Measurements from ENCODE around the gene PHOX2A. TPM values are rescaled to one million over a fixed set of nuclear protein-coding genes. Genes with fewer than 3 reads are reported as not detected.

PHOX2A gene
- total RNA-seq, 1 donor, result not detected

DNA sequence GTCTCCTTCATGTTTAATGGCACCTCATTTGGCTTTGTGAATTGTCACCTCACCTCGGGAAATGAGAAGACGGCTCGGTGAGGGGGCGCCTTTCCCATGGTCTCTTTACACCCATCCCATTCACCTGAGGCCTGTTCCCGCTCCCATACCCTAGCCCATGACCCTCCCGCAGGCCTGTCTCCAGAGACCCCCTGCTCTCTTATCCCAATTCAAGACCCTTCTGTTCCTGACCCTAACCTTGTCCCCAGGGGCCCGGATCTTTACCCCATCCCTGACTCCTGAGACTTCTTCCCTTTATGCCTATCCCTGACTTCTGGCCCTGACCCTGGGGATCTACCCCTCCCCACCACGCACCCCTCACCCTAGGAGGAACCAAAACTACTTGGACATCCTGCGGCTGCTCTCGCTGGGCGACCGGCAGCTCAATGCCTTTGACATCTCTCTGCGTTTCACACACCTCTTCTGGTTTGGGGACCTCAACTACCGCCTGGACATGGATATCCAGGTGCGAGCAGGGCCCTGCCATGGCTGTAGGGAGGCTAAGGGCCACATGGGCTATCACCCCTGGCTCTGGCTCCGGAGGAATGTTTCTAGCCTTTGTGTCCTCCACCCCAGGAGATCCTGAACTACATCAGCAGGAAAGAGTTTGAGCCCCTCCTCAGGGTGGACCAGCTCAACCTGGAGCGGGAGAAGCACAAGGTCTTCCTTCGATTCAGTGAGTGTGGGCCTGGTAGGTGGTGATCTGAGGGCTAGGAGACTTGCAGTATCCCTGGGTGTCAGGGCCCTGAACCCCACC lies 11.5 kb downstream of the PHOX2A start:
- no peaks in the 10 kb centered on the region for H3K4me1 ChIP-seq (ENCODE audit: insufficient read depth, low read length)
- no peak overlapping the region for H3K4me3 ChIP-seq (ENCODE audit: low read length)
- no peaks in the 10 kb centered on the region for H3K9me3 ChIP-seq (ENCODE audit: low read depth, low read length)
- no peaks in the 10 kb centered on the region for H3K27me3 ChIP-seq (ENCODE audit: insufficient read depth, low read length)

DNA sequence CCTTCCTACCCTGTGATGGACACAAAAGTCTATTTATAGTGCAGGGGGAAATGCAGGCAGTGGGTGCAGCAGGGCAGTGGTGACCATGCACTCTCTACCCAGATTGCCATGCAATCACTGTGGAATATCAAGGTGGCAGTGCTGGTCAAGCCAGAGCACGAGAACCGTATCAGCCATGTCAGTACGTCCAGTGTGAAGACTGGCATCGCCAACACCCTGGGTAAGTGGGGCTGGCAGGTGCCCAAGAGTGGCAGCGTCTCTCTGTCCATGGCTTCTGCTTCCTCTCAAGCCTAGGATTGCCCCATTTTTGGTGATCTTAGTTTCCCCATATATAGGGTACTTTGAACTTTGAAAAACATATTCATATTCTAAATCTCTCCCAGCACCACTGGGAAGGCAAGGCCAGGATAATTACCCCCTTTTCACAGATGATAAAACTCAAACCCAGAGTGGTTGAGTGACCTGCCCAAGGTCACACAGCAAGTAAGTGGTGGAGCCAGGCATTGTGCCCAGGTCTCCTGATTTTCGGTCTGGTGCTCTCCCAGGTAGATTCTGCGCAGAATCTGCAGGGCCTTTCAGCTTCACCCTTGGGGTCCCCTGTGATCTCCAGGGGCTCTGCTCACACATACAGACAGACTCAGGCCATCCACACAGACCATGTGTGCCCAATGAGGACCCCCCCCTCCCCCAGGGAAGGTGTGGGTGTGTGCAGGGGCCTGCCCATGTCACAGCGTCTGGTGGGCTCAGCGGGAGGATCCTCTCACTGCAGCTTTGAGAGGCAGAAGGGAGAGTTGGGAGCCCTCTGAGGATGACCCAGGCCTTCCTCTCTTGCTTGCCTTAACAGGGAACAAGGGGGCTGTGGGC lies 12.3 kb downstream of the PHOX2A start:
- Histone ChIP-seq H3K27me3 (ENCODE audit: insufficient read depth, low read length) (no peaks in the 10 kb centered on the region), H3K4me3 (ENCODE audit: low read length) (no peak overlapping the region), H3K4me1 (ENCODE audit: insufficient read depth, low read length) (peaks cover 3% of the 10 kb centered on the region), H3K9me3 (ENCODE audit: low read depth, low read length) (no peaks in the 10 kb centered on the region)

DNA sequence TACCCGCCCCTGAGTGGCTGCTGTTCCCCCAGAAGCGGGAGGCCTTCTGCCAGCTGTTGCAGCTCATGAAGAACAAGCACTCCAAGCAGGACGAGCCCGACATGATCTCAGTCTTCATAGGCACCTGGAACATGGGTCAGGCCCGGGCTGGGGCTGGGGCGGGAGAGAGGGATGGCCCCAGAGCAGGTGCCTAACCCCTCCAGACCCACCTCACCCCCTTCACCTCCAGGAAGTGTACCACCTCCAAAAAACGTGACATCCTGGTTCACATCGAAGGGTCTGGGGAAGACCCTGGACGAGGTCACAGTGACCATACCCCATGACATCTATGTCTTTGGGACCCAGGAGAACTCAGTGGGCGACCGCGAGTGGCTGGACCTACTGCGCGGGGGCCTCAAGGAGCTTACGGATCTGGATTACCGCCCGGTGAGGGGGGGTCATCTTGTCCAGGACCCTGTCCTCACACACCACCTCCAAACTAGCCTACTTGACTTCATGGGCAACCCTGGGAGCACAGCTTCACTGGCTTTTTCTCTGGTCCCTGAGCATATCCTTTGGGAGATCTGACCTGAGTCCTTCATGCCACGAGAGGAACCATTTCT lies 13.1 kb downstream of the PHOX2A start:
- no peaks in the 10 kb centered on the region for H3K27me3 ChIP-seq (ENCODE audit: insufficient read depth, low read length)
- H3K9me3 ChIP-seq (ENCODE audit: low read depth, low read length), result no peaks in the 10 kb centered on the region
- H3K4me3 ChIP-seq (ENCODE audit: low read length), result no peak overlapping the region
- H3K4me1 ChIP-seq (ENCODE audit: insufficient read depth, low read length), result peaks cover 11% of the 10 kb centered on the region

DNA sequence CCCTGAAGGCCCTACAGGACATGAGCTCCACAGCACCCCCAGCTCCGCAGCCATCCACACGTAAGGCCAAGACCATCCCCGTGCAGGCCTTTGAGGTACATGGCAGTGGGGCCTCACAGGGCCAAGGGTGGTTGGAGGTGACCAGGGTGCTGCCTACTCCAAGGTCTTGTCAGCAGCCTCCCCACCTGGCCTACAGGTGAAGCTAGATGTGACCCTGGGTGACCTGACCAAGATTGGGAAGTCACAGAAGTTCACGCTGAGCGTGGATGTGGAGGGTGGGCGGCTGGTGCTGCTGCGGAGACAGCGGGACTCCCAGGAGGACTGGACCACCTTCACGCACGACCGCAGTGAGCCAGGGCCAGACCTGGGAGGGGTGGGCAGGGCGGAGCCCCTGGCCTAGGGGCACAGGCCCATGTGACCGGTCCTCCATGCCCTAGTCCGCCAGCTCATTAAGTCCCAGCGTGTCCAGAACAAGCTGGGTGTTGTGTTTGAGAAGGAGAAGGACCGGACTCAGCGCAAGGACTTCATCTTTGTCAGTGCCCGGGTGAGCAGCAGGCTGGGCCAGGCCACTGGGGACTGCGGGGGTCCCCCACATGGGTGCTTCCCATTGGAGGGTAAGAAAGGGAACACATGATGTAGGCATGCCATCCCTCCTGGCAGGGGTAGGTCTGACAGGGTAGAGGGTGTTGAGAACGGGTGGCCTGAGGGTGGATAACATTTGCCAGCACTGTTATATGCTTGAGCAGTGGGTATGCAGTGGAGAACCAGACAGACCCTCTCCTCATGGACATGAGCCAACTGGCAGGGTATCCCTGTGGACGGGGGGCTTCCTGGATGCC lies 13.8 kb downstream of the PHOX2A start:
- Histone ChIP-seq H3K27me3 (ENCODE audit: insufficient read depth, low read length) (no peaks in the 10 kb centered on the region), H3K4me3 (ENCODE audit: low read length) (no peak overlapping the region), H3K9me3 (ENCODE audit: low read depth, low read length) (no peaks in the 10 kb centered on the region), H3K4me1 (ENCODE audit: insufficient read depth, low read length) (peaks cover 18% of the 10 kb centered on the region)

DNA sequence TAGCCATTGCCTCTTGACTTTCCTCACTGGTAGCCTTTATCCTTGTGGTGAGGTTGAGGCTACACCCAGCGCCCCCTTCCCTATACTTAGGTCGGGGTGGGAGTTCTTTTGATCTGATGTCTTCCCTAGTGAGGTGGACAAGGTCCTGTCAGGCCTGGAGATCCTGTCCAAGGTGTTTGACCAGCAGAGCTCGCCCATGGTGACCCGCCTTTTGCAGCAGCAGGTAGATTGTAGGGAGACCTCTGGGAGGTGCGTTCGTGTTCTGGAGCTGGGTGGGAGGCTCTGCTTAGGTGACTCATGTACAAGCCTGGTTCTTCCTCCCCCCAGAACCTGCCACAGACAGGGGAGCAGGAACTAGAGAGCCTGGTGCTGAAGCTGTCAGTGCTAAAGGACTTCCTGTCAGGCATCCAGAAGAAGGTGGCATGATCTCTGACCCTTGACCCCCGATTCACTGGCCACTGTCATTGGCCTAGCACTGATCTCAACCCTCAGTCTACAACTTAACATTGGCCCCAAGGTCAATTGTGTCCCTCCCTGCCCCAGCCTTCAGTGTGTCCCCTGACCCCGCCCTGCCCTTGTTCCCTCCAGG lies 14.5 kb downstream of the PHOX2A start:
- no peaks in the 10 kb centered on the region for H3K27me3 ChIP-seq (ENCODE audit: insufficient read depth, low read length)
- H3K4me3 ChIP-seq (ENCODE audit: low read length), result no peak overlapping the region
- no peaks in the 10 kb centered on the region for H3K9me3 ChIP-seq (ENCODE audit: low read depth, low read length)
- peaks cover 19% of the 10 kb centered on the region for H3K4me1 ChIP-seq (ENCODE audit: insufficient read depth, low read length)

DNA sequence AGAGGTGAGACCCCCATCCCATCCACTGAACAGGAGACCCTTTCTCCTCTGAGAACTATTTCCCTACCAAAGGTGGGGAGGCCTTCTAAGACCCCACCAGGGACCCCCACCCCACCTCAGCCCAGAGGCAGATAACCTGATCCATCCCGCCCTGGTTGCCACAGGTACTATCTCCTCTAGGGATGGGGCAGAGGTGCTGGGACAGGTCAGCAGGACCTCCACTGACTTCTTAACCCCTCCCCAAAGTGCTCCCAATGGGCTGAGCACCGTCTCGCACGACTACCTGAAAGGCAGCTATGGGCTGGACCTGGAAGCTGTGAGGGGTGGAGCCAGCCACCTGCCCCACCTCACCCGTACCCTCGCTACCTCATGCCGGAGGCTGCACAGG lies 15.1 kb downstream of the PHOX2A start:
- Histone ChIP-seq H3K4me1 (ENCODE audit: insufficient read depth, low read length) (peaks cover 19% of the 10 kb centered on the region), H3K9me3 (ENCODE audit: low read depth, low read length) (no peaks in the 10 kb centered on the region), H3K4me3 (ENCODE audit: low read length) (no peak overlapping the region), H3K27me3 (ENCODE audit: insufficient read depth, low read length) (no peaks in the 10 kb centered on the region)

DNA sequence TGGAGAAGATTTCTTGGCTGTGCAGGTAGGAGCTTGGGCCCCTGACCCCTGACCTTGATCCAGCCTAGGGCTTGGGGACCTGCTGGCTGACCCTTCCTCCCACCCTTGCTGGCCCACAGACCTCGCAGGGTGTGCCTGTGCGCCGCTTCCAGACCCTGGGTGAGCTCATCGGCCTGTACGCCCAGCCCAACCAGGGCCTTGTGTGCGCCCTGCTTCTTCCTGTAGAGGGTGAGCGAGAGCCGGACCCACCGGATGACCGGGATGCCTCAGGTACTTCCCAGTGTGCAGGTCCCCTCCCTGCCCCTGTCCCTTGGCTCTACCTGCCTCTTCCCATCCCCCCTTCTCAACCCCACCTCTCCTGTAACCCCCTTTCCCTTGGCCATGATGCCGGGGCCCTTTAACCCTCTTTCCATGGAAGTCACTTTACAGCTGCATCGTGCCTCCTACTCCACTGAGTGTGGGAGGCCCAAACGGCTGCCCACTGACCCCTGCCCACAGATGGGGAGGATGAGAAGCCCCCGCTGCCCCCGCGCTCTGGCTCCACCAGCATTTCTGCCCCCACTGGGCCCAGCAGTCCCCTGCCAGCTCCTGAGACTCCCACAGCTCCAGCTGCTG lies 15.6 kb downstream of the PHOX2A start:
- Histone ChIP-seq H3K4me1 (ENCODE audit: insufficient read depth, low read length) (peaks cover 19% of the 10 kb centered on the region), H3K9me3 (ENCODE audit: low read depth, low read length) (no peaks in the 10 kb centered on the region), H3K27me3 (ENCODE audit: insufficient read depth, low read length) (no peaks in the 10 kb centered on the region), H3K4me3 (ENCODE audit: low read length) (no peak overlapping the region)

DNA sequence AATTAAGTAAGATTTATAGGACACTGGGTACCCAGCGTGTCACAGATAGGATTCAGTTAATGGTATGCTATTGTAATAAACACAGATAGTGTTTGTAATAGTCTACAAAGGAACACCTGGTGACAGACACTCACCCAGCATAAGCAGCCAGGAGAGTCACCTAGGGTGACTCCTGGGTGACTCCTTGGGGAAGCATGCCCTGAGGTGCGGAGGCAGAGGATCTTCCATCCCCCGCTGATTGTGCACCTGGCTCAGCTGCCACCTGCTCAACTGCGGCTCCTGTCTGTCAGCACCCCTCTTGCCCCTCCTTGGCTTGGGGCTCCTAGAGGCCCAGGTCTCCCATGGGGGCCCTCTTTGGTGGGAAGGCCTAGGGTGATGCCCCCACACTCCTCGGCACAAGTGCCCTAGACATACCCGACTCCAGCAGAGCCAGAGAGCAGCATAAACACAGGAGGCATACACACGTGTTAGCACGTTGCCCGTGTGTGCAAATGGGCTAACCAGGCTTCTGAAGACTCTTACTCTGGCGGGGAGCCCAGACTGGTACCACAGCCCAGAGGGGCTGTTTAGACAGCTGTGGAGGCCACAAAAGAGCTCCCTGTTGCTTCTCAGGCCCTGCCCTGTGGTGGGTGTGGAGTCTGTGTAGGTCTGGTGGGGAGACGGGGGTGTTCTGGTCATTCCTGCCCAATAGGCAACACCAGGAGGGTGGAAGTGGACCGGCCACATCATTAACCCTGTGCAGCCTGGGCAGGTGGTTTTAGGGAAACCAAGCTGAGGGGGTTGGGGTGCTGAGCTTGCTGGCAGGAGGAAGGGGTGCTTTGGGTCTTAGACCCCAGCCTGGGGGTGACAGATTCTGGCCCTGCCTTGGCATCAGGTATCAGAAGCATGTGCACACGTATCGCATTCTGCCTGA lies 16.4 kb downstream of the PHOX2A start:
- H3K4me1 ChIP-seq (ENCODE audit: insufficient read depth, low read length), result peaks cover 24% of the 10 kb centered on the region
- no peak overlapping the region for H3K4me3 ChIP-seq (ENCODE audit: low read length)
- no peaks in the 10 kb centered on the region for H3K9me3 ChIP-seq (ENCODE audit: low read depth, low read length)
- no peaks in the 10 kb centered on the region for H3K27me3 ChIP-seq (ENCODE audit: insufficient read depth, low read length)

DNA sequence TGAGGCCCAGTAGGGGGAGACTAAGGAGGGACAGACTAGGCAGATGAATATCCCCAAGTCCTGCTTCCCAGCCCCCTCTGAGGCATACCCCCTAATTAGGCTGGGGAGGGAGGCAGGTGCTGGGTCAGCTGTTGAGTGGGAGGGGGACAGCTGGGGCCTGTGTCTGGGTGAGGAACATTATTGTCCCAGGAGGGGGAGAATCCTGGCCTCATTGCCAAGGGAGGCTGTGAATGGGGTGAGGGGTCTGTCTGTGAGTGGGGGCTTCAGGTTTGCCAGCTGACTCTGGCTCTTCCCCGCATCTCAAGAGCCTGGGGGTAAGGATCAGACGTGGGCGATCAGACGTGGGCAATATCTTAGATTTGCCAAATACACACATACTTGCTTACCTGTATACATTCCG lies 17.3 kb downstream of the PHOX2A start:
- Histone ChIP-seq H3K27me3 (ENCODE audit: insufficient read depth, low read length) (no peaks in the 10 kb centered on the region), H3K4me3 (ENCODE audit: low read length) (no peak overlapping the region), H3K4me1 (ENCODE audit: insufficient read depth, low read length) (peaks cover 32% of the 10 kb centered on the region), H3K9me3 (ENCODE audit: low read depth, low read length) (no peaks in the 10 kb centered on the region)

DNA sequence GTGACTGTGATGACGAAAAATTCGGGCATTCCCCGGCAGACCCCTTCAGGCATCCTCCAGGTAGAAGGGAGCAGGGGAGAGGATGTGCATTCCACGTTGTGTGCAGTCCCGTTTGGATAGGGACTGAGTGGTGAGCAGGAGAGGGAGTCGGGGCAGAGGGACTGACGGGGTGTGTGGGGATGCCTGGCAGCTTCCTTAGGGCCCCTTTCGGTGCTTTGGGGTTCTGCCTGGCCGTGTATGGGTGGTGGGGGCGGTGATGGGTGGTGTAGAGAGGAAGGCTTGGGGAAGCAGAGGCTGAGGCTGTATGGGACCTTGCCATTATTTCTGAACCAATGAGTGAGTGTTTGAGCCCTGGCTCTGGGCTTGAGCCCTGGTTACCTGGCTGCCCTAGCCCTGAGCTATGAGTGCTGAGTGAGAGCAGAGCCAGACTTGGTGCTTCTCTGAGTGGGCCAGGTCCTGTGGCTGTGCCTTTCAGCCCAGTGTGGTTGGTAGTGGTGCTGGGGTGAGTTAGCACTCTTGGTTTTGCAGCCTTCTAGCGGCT lies 18.5 kb downstream of the PHOX2A start:
- Histone ChIP-seq H3K27me3 (ENCODE audit: insufficient read depth, low read length) (no peaks in the 10 kb centered on the region), H3K4me3 (ENCODE audit: low read length) (peak overlapping the region; percentile 74), H3K4me1 (ENCODE audit: insufficient read depth, low read length) (peaks cover 43% of the 10 kb centered on the region), H3K9me3 (ENCODE audit: low read depth, low read length) (no peaks in the 10 kb centered on the region)

DNA sequence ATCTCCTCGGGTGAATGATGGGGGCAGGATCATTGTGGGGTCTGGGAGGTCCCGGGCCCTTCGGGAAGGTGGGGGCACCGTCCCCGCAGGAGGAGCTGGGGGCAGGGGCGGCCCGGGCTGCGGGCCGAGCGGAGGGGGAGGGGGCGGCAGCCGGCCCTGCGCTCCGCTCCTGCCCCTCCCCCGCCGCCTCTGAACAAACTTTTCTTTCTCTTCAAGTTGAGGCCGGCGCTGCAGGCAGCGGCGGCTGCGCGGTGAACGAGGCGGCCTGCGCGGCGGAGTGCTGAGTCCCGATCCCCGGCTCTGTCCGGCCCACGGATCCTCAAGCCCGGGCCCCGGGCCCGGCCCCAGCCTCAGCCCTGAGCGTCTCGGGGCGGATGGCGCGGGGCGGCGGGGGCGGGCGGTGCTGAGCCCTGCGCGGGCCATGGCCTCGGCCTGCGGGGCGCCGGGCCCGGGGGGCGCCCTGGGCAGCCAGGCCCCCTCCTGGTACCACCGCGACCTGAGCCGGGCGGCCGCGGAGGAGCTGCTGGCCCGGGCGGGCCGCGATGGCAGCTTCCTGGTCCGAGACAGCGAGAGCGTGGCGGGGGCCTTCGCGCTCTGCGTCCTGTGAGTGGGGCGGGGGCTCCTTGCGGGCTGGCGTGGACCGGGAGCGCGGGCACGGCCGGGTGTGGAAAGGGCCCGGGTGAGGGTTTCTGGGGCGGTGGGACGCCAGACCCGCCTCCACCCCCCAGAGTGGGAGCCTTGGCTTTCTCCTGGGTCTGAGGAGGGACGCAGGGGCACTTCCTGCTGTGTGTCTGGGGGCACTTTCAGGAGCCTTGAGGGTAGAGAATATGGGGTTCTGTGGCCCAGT lies 19.2 kb downstream of the PHOX2A start, which contains the start of gene INPPL1:
Gene INPPL1 (plus strand): TSS at position 204 of the 847 bp plus-strand sequence. CDS start 218 bp downstream, at position 422.
- Histone ChIP-seq H3K9me3 (ENCODE audit: low read depth, low read length) (no peaks in the 10 kb centered on the region), H3K27me3 (ENCODE audit: insufficient read depth, low read length) (no peaks in the 10 kb centered on the region), H3K4me1 (ENCODE audit: insufficient read depth, low read length) (peaks cover 43% of the 10 kb centered on the region), H3K4me3 (ENCODE audit: low read length) (peak within 1 kb of the TSS; percentile 74)

Data from mononuclear cell (primary cell).